ENCODE data around the gene TNNI3K.

Gene TNNI3K

GRCh38 chr1:74453277-74453676 lies 218.1 kb downstream of the TNNI3K start:
- no peak for DNase-seq

GRCh38 chr1:74455390-74455789 lies 220.2 kb downstream of the TNNI3K start:
- DNase-seq: no peak

GRCh38 chr1:74457253-74457652 lies 222.1 kb downstream of the TNNI3K start:
- no peak for DNase-seq

GRCh38 chr1:74463333-74463988 lies 228.3 kb downstream of the TNNI3K start:
- no peak for DNase-seq

GRCh38 chr1:74464037-74464436 lies 228.8 kb downstream of the TNNI3K start:
- DNase-seq: no peak

- no peak for DNase-seq
Measured at GRCh38 chr1:74465193-74465681, 230.1 kb downstream of the TNNI3K start.

GRCh38 chr1:74467786-74468377 lies 232.7 kb downstream of the TNNI3K start:
- no peak for DNase-seq

- DNase-seq: no peak
Measured at GRCh38 chr1:74468982-74469603, 233.9 kb downstream of the TNNI3K start.

GRCh38 chr1:74470251-74470650 lies 235.1 kb downstream of the TNNI3K start:
- DNase-seq: no peak

GRCh38 chr1:74470936-74471335 lies 235.7 kb downstream of the TNNI3K start:
- DNase-seq: no peak

- no peak for DNase-seq
Measured at GRCh38 chr1:74471470-74471869, 236.3 kb downstream of the TNNI3K start.

- DNase-seq: no peak
Measured at GRCh38 chr1:74474585-74474984, 239.4 kb downstream of the TNNI3K start.

- DNase-seq: no peak
Measured at GRCh38 chr1:74478979-74479378, 243.8 kb downstream of the TNNI3K start.

- DNase-seq: no peak
Measured at GRCh38 chr1:74480068-74480467, 244.9 kb downstream of the TNNI3K start.

GRCh38 chr1:74481607-74482006 lies 246.4 kb downstream of the TNNI3K start:
- no peak for DNase-seq

GRCh38 chr1:74485622-74486021 lies 250.4 kb downstream of the TNNI3K start:
- no peak for DNase-seq

GRCh38 chr1:74486036-74486435 lies 250.8 kb downstream of the TNNI3K start:
- no peak for DNase-seq

- no peak for DNase-seq
Measured at GRCh38 chr1:74496669-74497068, 261.5 kb downstream of the TNNI3K start.

- DNase-seq: no peak
Measured at GRCh38 chr1:74498901-74499300, 263.7 kb downstream of the TNNI3K start.

GRCh38 chr1:74502432-74502831 lies 267.2 kb downstream of the TNNI3K start:
- no peak for DNase-seq

- DNase-seq: no peak
Measured at GRCh38 chr1:74502858-74503257, 267.7 kb downstream of the TNNI3K start.

GRCh38 chr1:74504125-74504932 lies 269.1 kb downstream of the TNNI3K start:
- DNase-seq: no peak

- DNase-seq: no peak
Measured at GRCh38 chr1:74504933-74505512, 269.8 kb downstream of the TNNI3K start.
